Activated B cell treated with CpG ODN at 0.5 μM for 24 hours (primary cell): Measurements from ENCODE around the gene INSIG1. TPM values are rescaled to one million over a fixed set of nuclear protein-coding genes. Genes with fewer than 3 reads are reported as not detected.

Experiments used
- ATAC-seq: fragments of 200-7000 bp; cut with Tn5 transposase; one replicate; pipeline ENCODE4 v1.10.0; 2021; ENCODE audit warnings: low read depth, mild to moderate bottlenecking, moderate library complexity
- CTCF ChIA-PET: fragments of 350-600 bp; sonication (Branson Sonifier 250); formaldehyde crosslinking; loops from one replicate; lab custom pipeline; 2021; ENCODE audit warnings: antibody characterized with exemption; lab: Charles Lee
- POLR2A ChIA-PET: fragments of 350-600 bp; sonication (Branson Sonifier 250); formaldehyde crosslinking; loops from one replicate; lab custom pipeline; 2021; ENCODE audit warnings: antibody characterized with exemption; lab: Charles Lee
- DNase-seq: peaks from one replicate; pipeline ENCODE4 v3.0.0; 2022
- H3K27ac Mint-ChIP-seq: one replicate; pipeline ENCODE4 v1.8.0; 2020; ENCODE audit warnings: mixed read lengths
- H3K27me3 Mint-ChIP-seq: one replicate; pipeline ENCODE4 v1.8.0; 2021; ENCODE audit warnings: mixed read lengths
- H3K36me3 Mint-ChIP-seq: one replicate; pipeline ENCODE4 v1.8.0; 2021; ENCODE audit warnings: low read depth, mixed read lengths
- H3K4me1 Mint-ChIP-seq: one replicate; pipeline ENCODE4 v1.8.0; 2021; ENCODE audit warnings: mixed read lengths
- H3K4me3 Mint-ChIP-seq: one replicate; pipeline ENCODE4 v1.8.0; 2020; ENCODE audit warnings: mild to moderate bottlenecking, mixed read lengths
- H3K9me3 Mint-ChIP-seq: one replicate; pipeline ENCODE4 v1.8.0; 2020; ENCODE audit warnings: mixed read lengths
- intact Hi-C: fragments of 100-400 bp; cut with micrococcal nuclease; formaldehyde crosslinking; loops from one replicate; pipeline ENCODE4 v1.15.1; 2024
- total RNA-seq: library from RNA; stranded (reverse); gene quantifications from 2 replicates; pipeline ENCODE4 v1.2.3, GENCODE V29; 2022
- TF ChIP-seq, protein P1 (sequence below): fragments of 200-600 bp; IDR thresholded peaks from one replicate; pipeline ENCODE4 v1.8.0; 2022; ENCODE audit warnings: antibody characterized with exemption, mild to moderate bottlenecking

Gene INSIG1
- total RNA-seq, 1 donor from 2014 or later, result 79.6 TPM

DNA sequence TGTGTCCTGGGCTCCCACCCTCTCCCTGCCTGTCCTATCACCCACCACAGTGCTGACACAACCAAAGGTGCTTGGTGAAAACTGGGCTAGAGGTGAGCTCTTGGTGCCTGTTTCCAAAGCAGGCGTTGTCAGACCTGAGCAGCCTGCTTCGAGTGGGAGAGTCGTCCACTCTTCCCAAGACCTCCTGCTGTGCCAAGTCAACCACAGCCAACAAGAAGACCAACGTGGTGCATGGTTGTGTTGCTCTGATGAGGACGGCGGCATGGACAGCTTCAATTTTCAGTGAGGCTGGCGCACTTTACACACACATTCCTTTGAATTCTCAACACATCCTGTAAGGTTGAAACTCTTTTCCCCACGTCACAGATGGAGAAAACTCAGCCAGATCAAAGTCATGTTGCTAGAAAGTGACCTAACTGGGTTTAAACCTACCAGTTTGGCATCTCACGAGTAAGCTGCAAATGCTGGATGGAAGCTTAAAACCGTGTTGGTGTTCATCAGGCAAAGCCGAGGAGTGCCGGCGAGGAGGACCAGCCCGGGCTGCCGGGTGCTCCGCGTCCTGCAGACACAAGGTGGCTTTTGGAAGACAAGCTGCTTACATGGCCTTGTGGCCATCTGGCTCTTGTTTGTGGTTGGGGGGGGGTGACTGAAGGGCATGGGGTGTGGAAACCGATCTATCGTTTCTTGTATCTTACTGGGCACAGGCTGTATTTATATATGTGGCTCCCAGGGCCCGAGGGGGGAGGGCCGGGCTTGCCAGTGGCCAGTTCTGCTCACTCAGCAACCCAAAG, 39.3 kb downstream of the INSIG1 start:
- POLR2A ChIA-PET, result no interaction called here
- CTCF ChIA-PET, result no interaction called here
- intact Hi-C loops, result no loop called here

DNA sequence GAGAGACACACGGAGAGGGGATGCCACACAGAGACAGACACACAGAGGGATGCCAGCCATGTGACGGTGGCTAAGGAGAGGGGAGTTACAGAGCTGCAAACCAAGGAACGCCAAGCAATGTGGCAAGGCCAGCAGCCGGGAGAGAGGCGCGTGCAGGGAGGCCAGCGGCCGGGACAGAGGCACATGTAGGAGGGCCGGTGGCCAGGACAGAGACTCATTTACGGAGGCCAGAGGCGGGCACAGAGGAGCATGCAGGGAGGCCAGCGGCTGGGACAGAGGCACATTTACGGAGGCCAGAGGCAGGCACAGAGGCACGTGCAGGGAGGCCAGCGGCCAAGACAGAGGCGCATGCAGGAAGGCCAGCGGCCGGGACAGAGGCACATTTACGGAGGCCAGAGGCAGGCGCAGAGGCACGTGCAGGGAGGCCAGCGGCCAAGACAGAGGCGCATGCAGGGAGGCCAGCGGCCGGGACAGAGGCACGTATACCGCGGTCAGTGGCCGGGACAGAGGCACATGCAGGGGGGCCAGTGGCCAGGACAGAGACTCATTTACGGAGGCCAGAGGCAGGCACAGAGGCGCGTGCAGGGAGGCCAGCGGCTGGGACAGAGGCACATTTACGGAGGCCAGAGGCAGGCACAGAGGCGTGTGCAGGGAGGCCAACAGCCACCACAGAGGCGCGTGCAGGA, 40.4 kb downstream of the INSIG1 start:
- H3K36me3 Mint-ChIP-seq, result no peaks in the 10 kb centered on the region
- TF ChIP-seq, protein P1, sequence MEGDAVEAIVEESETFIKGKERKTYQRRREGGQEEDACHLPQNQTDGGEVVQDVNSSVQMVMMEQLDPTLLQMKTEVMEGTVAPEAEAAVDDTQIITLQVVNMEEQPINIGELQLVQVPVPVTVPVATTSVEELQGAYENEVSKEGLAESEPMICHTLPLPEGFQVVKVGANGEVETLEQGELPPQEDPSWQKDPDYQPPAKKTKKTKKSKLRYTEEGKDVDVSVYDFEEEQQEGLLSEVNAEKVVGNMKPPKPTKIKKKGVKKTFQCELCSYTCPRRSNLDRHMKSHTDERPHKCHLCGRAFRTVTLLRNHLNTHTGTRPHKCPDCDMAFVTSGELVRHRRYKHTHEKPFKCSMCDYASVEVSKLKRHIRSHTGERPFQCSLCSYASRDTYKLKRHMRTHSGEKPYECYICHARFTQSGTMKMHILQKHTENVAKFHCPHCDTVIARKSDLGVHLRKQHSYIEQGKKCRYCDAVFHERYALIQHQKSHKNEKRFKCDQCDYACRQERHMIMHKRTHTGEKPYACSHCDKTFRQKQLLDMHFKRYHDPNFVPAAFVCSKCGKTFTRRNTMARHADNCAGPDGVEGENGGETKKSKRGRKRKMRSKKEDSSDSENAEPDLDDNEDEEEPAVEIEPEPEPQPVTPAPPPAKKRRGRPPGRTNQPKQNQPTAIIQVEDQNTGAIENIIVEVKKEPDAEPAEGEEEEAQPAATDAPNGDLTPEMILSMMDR, result no peak
- POLR2A ChIA-PET, result no interaction called here
- no peak for DNase-seq
- intact Hi-C loops, result no loop called here
- H3K9me3 Mint-ChIP-seq, result no peaks in the 10 kb centered on the region
- no peak overlapping the region for H3K27ac Mint-ChIP-seq
- H3K27me3 Mint-ChIP-seq, result peaks cover 4% of the 10 kb centered on the region
- H3K4me3 Mint-ChIP-seq, result no peak overlapping the region
- peaks cover 7% of the 10 kb centered on the region for H3K4me1 Mint-ChIP-seq
- CTCF ChIA-PET, result no interaction called here
- ATAC-seq, result no peak

More for the DNA sequence above, 39.3 kb downstream of the INSIG1 start:
- Mint-ChIP-seq H3K4me3 (no peak overlapping the region), H3K4me1 (peaks cover 7% of the 10 kb centered on the region), H3K27me3 (peaks cover 4% of the 10 kb centered on the region), H3K27ac (no peak overlapping the region), H3K9me3 (no peaks in the 10 kb centered on the region), H3K36me3 (no peaks in the 10 kb centered on the region)
- ATAC-seq (no peak), DNase-seq (no peak)
- TF ChIP-seq, protein P1, result no peak

DNA sequence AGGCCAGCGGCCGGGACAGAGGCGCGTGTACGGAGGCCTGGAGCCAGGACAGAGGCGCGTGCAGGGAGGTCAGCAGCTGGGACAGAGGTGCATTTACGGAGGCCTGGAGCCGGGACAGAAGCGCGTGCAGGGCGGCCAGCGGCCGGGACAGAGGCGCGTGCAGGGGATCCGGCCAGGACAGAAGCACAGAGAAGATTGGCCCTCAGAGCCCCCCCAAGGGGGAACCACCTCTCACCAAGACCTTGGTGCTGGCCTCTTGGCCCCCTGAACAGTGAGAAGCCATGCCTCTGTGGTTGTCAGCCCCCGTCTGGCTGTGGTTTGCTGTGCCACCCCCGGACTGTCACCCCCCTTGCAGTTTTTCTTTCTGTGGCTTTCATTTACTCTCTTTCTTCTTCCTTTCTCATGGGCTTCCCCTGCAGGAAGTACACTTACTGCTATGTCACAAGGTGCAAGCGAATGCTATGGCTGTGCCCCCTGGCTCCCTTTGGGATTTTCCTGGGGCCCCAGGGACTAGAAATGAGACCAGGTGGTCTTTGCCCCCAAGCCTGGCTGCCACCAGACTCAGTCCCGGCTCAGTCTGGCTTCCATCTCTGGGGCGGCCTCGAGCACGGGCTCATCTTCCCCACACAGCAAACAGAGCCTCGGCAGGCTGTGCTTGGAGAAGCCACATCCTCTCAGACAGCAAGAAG, 41.1 kb downstream of the INSIG1 start:
- ChIA-PET POLR2A (no interaction called here), CTCF (no interaction called here)
- ATAC-seq (no peak), DNase-seq (no peak)
- TF ChIP-seq, protein P1, result no peak
- Mint-ChIP-seq H3K4me3 (no peak overlapping the region), H3K4me1 (peaks cover 9% of the 10 kb centered on the region), H3K27me3 (peaks cover 4% of the 10 kb centered on the region), H3K36me3 (no peaks in the 10 kb centered on the region), H3K27ac (no peak overlapping the region), H3K9me3 (no peaks in the 10 kb centered on the region)
- intact Hi-C loops, result no loop called here

DNA sequence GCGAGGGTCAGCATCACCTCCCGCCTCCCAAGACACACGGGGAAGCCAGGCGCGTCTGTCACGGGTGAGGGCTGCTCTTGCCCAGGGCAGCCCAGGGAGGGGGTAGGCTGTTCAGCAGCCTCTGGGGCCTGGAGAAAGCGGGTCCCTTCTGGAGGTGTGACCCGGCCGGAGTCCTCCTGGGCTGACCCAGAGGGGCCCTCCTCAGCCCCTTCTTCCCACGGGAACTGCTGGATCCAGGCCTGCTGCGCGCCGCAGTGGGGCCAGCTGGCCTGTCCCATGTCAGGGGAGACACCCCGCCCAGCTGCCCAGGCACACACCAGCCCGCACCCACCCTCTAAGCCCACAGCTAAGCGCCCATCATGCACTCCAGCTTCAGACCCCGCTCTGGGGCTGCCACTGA, 41.8 kb downstream of the INSIG1 start:
- intact Hi-C loops, result no loop called here
- Mint-ChIP-seq H3K36me3 (no peaks in the 10 kb centered on the region), H3K4me1 (peaks cover 13% of the 10 kb centered on the region), H3K9me3 (no peaks in the 10 kb centered on the region), H3K27ac (no peak overlapping the region), H3K4me3 (no peak overlapping the region), H3K27me3 (peaks cover 4% of the 10 kb centered on the region)
- TF ChIP-seq, protein P1, result no peak
- POLR2A ChIA-PET, result no interaction called here
- no peak for DNase-seq
- CTCF ChIA-PET, result no interaction called here
- ATAC-seq, result no peak

DNA sequence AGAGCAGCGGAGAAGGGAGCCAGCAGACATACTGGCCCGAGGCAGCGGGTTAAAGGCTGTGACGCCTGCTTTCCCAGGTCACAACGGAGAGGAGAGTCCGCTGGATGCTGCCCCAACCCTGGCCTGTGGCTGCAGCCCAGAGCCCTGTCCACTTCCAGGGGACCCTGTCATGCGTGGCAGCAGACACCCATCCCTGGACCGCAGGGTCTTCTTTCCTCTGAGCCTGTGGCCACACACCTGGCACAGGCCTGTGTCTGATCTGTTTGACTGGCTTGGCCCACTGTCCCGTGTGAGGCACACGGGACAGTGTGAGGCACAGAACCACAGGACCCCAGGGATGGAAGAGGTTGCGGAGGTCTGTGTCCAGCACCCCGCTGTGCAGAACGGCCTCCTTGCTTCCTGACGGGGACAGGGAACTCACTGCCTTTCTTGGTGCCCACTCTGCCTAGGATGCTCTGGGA, 42.4 kb downstream of the INSIG1 start:
- ChIA-PET POLR2A (no interaction called here), CTCF (no interaction called here)
- Mint-ChIP-seq H3K36me3 (no peaks in the 10 kb centered on the region), H3K27ac (no peak overlapping the region), H3K4me1 (peaks cover 15% of the 10 kb centered on the region), H3K27me3 (peaks cover 4% of the 10 kb centered on the region), H3K4me3 (no peak overlapping the region), H3K9me3 (no peaks in the 10 kb centered on the region)
- intact Hi-C loops, result no loop called here
- DNase-seq, result no peak
- TF ChIP-seq, protein P1, result no peak
- no peak for ATAC-seq
